NCI-H748 (cell line): Measurements from ENCODE around the gene TENT4A.

ENCODE experiments used
- DNase-seq: peaks from one replicate; lab custom pipeline; 2025; ENCODE audit not compliant: unreplicated experiment; lab: John Stamatoyannopoulos, UW

Gene TENT4A

GRCh38 chr5:6731465-6732237 lies 18.4 kb downstream of the TENT4A start:
- DNase-seq, result no peak

GRCh38 chr5:6732634-6733410 lies 19.6 kb downstream of the TENT4A start:
- DNase-seq, result no peak

GRCh38 chr5:6733411-6734242 lies 20.4 kb downstream of the TENT4A start:
- no peak for DNase-seq

- no peak for DNase-seq
These were observed 21.0 kb downstream of the TENT4A start for GRCh38 chr5:6734243-6734700.

- no peak for DNase-seq
These were observed 21.5 kb downstream of the TENT4A start for GRCh38 chr5:6734781-6735180.

GRCh38 chr5:6736106-6736505 lies 22.9 kb downstream of the TENT4A start:
- no peak for DNase-seq

- no peak for DNase-seq
These were observed 23.4 kb downstream of the TENT4A start for GRCh38 chr5:6736524-6737042.

- DNase-seq, result no peak
These were observed 24.1 kb downstream of the TENT4A start for GRCh38 chr5:6737043-6737941.

GRCh38 chr5:6739603-6740002 lies 26.4 kb downstream of the TENT4A start:
- no peak for DNase-seq

GRCh38 chr5:6740586-6741150 lies 27.4 kb downstream of the TENT4A start:
- no peak for DNase-seq

GRCh38 chr5:6742081-6742758 lies 29.0 kb downstream of the TENT4A start:
- no peak for DNase-seq

- DNase-seq, result no peak
These were observed 29.9 kb downstream of the TENT4A start for GRCh38 chr5:6743161-6743560.

GRCh38 chr5:6744841-6745705 lies 31.8 kb downstream of the TENT4A start:
- no peak for DNase-seq

- DNase-seq, result peak; percentile 77
These were observed 32.5 kb downstream of the TENT4A start for GRCh38 chr5:6745706-6746222.

GRCh38 chr5:6746244-6746643 lies 33.0 kb downstream of the TENT4A start:
- DNase-seq, result no peak

- no peak for DNase-seq
These were observed 33.9 kb downstream of the TENT4A start for GRCh38 chr5:6747103-6747502.

- no peak for DNase-seq
These were observed 34.9 kb downstream of the TENT4A start for GRCh38 chr5:6748142-6748541.
